ENCODE measurements around the gene TBC1D16. TPM values are rescaled to one million over a fixed set of nuclear protein-coding genes. Genes with fewer than 3 reads are reported as not detected.
A peak's percentile ranks its signal among the peaks of the same experiment; 100 is the strongest.

The TBC1D16 gene
- total RNA-seq, 3 donors from 2014 or later = 27.1 to 92.2 (median 32.8) TPM

DNA sequence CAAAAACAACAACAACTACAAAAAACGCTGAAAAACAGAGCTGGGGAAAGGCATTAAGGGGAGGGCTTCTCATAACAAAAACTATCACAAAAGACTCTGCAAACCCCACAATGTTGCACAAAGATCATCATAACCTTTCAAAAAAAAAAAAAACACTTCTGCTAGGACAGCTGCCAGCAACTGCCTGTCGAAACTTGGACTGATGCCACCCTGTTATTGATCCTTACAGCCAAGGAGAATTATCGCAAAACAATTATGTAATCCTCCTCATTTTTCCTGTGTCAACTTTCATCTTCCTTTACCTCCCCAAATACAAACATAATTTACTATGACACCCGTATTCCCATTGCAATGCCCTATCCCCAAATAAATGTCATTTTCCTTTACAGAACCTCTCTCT is 10.0 kb upstream of the TBC1D16 start:
- H3K27me3 ChIP-seq = no peaks in the 10 kb centered on the region
- H3K27ac ChIP-seq = no peak overlapping the region
- no peaks in the 10 kb centered on the region for H3K4me1 ChIP-seq
- intact Hi-C loops (cut with DNase I; ENCODE audit: low total_unique reads) = no loop called here
- H3K4me3 ChIP-seq = no peak overlapping the region
- no peaks in the 10 kb centered on the region for H3K36me3 ChIP-seq
- DNase-seq (ENCODE audit: low spot score in 2 of 2) = no peak
- TF ChIP-seq POLR2AphosphoS5 (IDR thresholded peaks at IDR 0.05) (no peak), POLR2A (IDR thresholded peaks at IDR 0.05) (no peak)
- TF ChIP-seq, protein P1, sequence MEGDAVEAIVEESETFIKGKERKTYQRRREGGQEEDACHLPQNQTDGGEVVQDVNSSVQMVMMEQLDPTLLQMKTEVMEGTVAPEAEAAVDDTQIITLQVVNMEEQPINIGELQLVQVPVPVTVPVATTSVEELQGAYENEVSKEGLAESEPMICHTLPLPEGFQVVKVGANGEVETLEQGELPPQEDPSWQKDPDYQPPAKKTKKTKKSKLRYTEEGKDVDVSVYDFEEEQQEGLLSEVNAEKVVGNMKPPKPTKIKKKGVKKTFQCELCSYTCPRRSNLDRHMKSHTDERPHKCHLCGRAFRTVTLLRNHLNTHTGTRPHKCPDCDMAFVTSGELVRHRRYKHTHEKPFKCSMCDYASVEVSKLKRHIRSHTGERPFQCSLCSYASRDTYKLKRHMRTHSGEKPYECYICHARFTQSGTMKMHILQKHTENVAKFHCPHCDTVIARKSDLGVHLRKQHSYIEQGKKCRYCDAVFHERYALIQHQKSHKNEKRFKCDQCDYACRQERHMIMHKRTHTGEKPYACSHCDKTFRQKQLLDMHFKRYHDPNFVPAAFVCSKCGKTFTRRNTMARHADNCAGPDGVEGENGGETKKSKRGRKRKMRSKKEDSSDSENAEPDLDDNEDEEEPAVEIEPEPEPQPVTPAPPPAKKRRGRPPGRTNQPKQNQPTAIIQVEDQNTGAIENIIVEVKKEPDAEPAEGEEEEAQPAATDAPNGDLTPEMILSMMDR (IDR thresholded peaks at IDR 0.05) = no peak
- H3K9me3 ChIP-seq = no peaks in the 10 kb centered on the region

DNA sequence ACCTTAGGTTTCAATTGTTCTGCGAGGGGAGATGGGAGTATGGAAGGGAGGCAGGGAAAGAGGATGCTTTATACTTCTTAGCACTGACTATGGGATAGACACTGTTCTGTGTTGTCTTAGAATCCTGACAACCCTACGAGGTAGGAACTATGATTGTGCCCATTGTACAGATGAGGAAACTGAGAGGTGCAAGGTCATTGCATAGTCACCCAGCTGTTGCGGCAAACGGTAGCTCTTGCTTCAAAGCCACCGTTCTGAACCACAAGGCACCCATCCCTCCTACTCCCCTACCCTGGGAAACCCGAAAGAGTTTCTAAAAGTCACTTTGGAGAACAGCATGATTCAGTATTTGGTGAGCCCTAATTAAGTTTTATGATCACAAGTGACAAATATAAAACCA is 8.3 kb upstream of the TBC1D16 start:
- Histone ChIP-seq H3K9me3 (no peaks in the 10 kb centered on the region), H3K36me3 (no peaks in the 10 kb centered on the region), H3K4me1 (no peaks in the 10 kb centered on the region), H3K27me3 (no peaks in the 10 kb centered on the region), H3K4me3 (no peak overlapping the region), H3K27ac (no peak overlapping the region)
- DNase-seq (ENCODE audit: low spot score in 2 of 2) = no peak
- intact Hi-C loops (cut with DNase I; ENCODE audit: low total_unique reads) = no loop called here
- TF ChIP-seq, protein P1 (IDR thresholded peaks at IDR 0.05) = no peak
- no peak for TF ChIP-seq POLR2AphosphoS5 (IDR thresholded peaks at IDR 0.05)
- no peak for TF ChIP-seq POLR2A (IDR thresholded peaks at IDR 0.05)

DNA sequence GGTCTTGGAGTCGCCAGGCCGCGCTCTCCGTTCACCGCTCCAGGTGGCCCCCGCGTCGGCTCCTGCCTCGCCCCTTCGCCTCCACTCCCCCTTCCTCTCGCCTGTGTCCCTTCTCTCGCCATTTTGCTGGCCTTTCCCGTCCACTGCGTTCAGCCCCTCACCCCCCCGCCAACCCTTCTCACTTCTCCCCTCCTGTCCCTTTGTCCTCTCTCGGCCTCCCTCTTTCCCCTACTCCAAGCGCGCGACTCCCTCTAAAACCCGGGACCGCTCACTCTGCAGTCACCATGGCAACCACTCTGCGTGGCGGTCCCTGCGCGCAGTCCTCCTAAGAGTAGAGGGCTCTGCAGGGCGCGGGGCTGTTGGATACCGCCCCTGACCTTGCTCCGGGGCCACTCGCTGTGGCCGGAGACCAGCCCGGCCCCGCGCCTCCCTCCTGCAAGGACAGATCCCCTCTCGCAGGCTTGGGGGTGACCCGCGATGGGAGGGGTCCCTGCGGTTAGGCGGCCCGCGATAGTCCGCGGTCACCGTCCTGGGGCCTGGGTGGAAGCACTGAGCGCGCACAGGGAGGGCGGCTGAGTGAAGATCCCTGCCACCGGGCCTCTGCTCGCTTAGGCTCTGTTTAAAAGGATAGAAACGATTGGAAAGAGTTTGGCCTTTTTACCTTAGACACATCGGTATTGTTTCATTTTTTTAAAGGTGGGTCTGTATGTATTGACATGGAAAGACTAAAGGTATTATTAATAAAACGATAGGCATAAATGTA is 1.2 kb upstream of the TBC1D16 start:
- Histone ChIP-seq H3K36me3 (no peaks in the 10 kb centered on the region), H3K9me3 (no peaks in the 10 kb centered on the region), H3K27ac (peak overlapping the region; percentile 92 to 93), H3K4me3 (peak overlapping the region; percentile 82 to 88 (median 83)), H3K4me1 (no peaks in the 10 kb centered on the region), H3K27me3 (no peaks in the 10 kb centered on the region)
- TF ChIP-seq, protein P1 (IDR thresholded peaks at IDR 0.05) = no peak
- TF ChIP-seq POLR2A (IDR thresholded peaks at IDR 0.05) (no peak), POLR2AphosphoS5 (IDR thresholded peaks at IDR 0.05) (no peak)
- DNase-seq (ENCODE audit: low spot score in 2 of 2) = no peak
- intact Hi-C loops (cut with DNase I; ENCODE audit: low total_unique reads) = no loop called here

DNA sequence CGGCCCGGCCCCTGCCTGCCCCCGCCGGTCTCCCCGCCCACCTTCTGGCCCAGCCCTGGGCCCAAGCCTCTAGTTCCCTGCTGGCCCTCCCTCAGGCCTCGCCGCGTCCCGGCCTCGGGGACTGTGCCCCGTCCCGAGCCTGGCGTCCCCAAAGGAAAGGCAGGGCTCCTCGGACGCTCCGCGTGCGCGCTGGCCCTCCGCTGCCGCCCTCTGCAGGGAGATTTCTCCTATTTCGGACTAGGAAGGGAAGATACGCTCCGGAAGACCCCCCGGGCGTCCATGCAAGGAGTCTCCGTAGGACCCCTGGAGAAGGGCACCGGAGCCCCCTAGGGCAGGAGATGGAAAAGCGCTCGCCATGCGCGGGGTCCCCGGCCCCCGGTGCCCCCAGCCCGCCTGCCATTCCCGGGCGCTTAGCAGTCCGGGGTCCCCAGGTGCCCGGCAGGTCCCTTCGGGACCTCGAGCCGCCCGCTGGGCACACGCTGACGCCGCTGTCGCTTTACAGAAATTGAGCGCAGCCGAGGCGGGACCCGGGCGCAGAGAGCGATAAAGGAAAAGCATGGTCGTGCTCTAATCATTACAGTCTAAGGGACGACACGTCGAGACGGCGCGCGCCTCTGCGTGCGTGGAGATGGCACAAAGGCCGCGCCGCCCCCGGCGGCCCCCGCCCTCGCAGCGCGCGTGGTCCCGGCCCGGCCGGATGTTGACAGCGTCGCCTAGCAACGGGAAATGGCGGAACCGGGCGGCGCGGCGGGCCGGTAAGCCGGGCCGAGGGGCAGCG is 454 bp upstream of the TBC1D16 start, which contains the start of gene CCDC40:
Gene CCDC40 (plus strand): TSS at position 706 of the 778 bp plus-strand sequence. CDS start 21 bp downstream, at position 727.
- peaks cover 0 to 2% of the 10 kb centered on the region in 2 donors for H3K4me1 ChIP-seq
- peak; percentile 73 to 83 for DNase-seq (ENCODE audit: low spot score in 2 of 2)
- H3K27me3 ChIP-seq = no peaks in the 10 kb centered on the region
- peak within 1 kb of the TSS; percentile 92 to 93 for H3K27ac ChIP-seq
- TF ChIP-seq, protein P1 (IDR thresholded peaks at IDR 0.05) = peak in 1 of 3 donors; percentile 19
- TF ChIP-seq POLR2A (IDR thresholded peaks at IDR 0.05) (peak; percentile 47), POLR2AphosphoS5 (IDR thresholded peaks at IDR 0.05) (peak; percentile 49 to 78 (median 76))
- no peaks in the 10 kb centered on the region for H3K9me3 ChIP-seq
- peak within 1 kb of the TSS; percentile 82 to 88 (median 83) for H3K4me3 ChIP-seq
- intact Hi-C loops (cut with DNase I; ENCODE audit: low total_unique reads) = no loop called here
- H3K36me3 ChIP-seq = no peaks in the 10 kb centered on the region

All from breast epithelium (tissue), 4 donors.